ENCODE data around the gene DCAF17.

DNA sequence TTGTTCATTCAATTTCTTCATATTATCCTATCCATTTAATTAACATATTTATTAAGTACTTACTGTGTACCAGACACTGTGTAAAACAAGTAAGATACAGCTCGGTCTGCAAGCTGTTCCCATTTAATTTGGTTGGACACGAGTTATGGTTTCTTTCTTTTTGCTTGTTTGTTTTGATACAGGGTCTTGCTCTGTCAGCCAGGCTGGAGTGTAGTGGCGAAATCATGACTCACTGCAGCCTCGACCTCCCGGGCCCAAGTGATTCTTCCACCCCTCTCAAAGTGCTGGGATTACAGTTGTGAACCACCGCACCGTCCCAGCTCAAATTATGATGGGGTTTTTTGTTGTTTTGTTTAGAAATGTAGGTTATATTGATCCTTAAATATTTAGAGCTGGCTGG is 97.3 kb downstream of the DCAF17 start:
- TF ChIP-seq ARNTL (CRISPR knock-in tag; IDR thresholded peaks at IDR 0.05; ENCODE audit: borderline replicate concordance, low read depth) (no peak), GLIS3 (CRISPR knock-in tag; IDR thresholded peaks at IDR 0.05) (no peak)
